Lower leg skin (tissue), 3 donors: Measurements from ENCODE around the gene MRGPRG.

Experiments used
- CTCF ChIP-seq, 3 donors: fragments of 450-650 bp; IDR thresholded peaks; one replicate each; pipeline ENCODE4 v1.5.1; 2016; ENCODE audit warnings: antibody characterized with exemption in 3 of 3, mild to moderate bottlenecking in 3 of 3, moderate library complexity in 2 of 3
- POLR2A ChIP-seq, 2 donors: fragments of 450-650 bp; IDR thresholded peaks; one replicate each; pipeline ENCODE4 v1.6.1; 2016 to 2017; ENCODE audit warnings: antibody characterized with exemption in 2 of 2, mild to moderate bottlenecking in 1 of 2, moderate library complexity in 1 of 2

- TF ChIP-seq CTCF (IDR thresholded peaks at IDR 0.05) (no peak), POLR2A (IDR thresholded peaks at IDR 0.05) (no peak)
Observed at GRCh38 chr11:3219281-3219892, 774 bp upstream of the MRGPRG start.
